GM12891 (cell line): ENCODE data around the gene SMAD4.

ENCODE experiments used
- POLR2A ChIP-seq: IDR thresholded peaks from 2 replicates; pipeline ENCODE4 v1.6.1; 2011; ENCODE audit warnings: low read depth, low read length, control low read depth
- POLR2AphosphoS5 ChIP-seq: IDR thresholded peaks from 2 replicates; pipeline ENCODE4 v1.6.1; 2011; ENCODE audit warnings: low read depth, low read length, control low read depth
- POU2F2 ChIP-seq: IDR thresholded peaks from 2 replicates; pipeline ENCODE4 v1.6.1; 2011; ENCODE audit warnings: low read depth, mild to moderate bottlenecking, control low read depth, low read length, moderate library complexity
- TAF1 ChIP-seq: IDR thresholded peaks from 2 replicates; pipeline ENCODE4 v1.6.1; 2011; ENCODE audit warnings: low read depth, low read length, control low read depth

- no peak for TF ChIP-seq POLR2A
- TF ChIP-seq TAF1: no peak
- no peak for TF ChIP-seq POLR2AphosphoS5
- no peak for TF ChIP-seq POU2F2
These were observed 23.8 kb upstream of the SMAD4 start for GRCh38 chr18:51006061-51006818.
